ENCODE data around the gene SFTPB.

Gene SFTPB

GRCh38 chr2:85702172-85702571 lies 34.2 kb upstream of the SFTPB start:
- DNase-seq (ENCODE audit: low read depth), result no peak

- no peak for DNase-seq (ENCODE audit: low read depth)
These were observed 31.3 kb upstream of the SFTPB start for GRCh38 chr2:85699325-85699724.

- no peak for DNase-seq (ENCODE audit: low read depth)
These were observed 30.9 kb upstream of the SFTPB start for GRCh38 chr2:85698880-85699254.

- DNase-seq (ENCODE audit: low read depth), result no peak
These were observed 30.3 kb upstream of the SFTPB start for GRCh38 chr2:85698184-85698879.

- no peak for DNase-seq (ENCODE audit: low read depth)
These were observed 29.7 kb upstream of the SFTPB start for GRCh38 chr2:85697716-85698115.

GRCh38 chr2:85697096-85697495 lies 29.1 kb upstream of the SFTPB start:
- no peak for DNase-seq (ENCODE audit: low read depth)

GRCh38 chr2:85695691-85696668 lies 28.0 kb upstream of the SFTPB start:
- DNase-seq (ENCODE audit: low read depth), result no peak

GRCh38 chr2:85695121-85695520 lies 27.1 kb upstream of the SFTPB start:
- DNase-seq (ENCODE audit: low read depth), result no peak

- DNase-seq (ENCODE audit: low read depth), result no peak
These were observed 26.3 kb upstream of the SFTPB start, which contains the start of gene GNLY for GRCh38 chr2:85694052-85695025. TSS of gene GNLY (plus strand) at chr2:85694358. CDS start at chr2:85694419, 61 bp downstream.

GRCh38 chr2:85692039-85692645 lies 24.1 kb upstream of the SFTPB start:
- DNase-seq (ENCODE audit: low read depth), result no peak

GRCh38 chr2:85690932-85691331 lies 22.9 kb upstream of the SFTPB start:
- no peak for DNase-seq (ENCODE audit: low read depth)

GRCh38 chr2:85684806-85685205 lies 16.8 kb upstream of the SFTPB start:
- DNase-seq (ENCODE audit: low read depth), result no peak

GRCh38 chr2:85684380-85684779 lies 16.4 kb upstream of the SFTPB start:
- DNase-seq (ENCODE audit: low read depth), result no peak

- no peak for DNase-seq (ENCODE audit: low read depth)
These were observed 14.4 kb upstream of the SFTPB start for GRCh38 chr2:85682378-85682777.

- DNase-seq (ENCODE audit: low read depth), result no peak
These were observed 13.8 kb upstream of the SFTPB start for GRCh38 chr2:85681776-85682175.

- no peak for DNase-seq (ENCODE audit: low read depth)
These were observed 13.4 kb upstream of the SFTPB start for GRCh38 chr2:85681372-85681763.

- DNase-seq (ENCODE audit: low read depth), result no peak
These were observed 12.8 kb upstream of the SFTPB start for GRCh38 chr2:85680707-85681371.

- peak; percentile 63 for DNase-seq (ENCODE audit: low read depth)
These were observed 11.0 kb upstream of the SFTPB start for GRCh38 chr2:85678794-85679672.

- DNase-seq (ENCODE audit: low read depth), result no peak
These were observed 10.4 kb upstream of the SFTPB start for GRCh38 chr2:85678377-85678776.
